Eye (tissue), 1 donor: ENCODE data around the gene ERGIC3.

Experiments
- DNase-seq: peaks from one replicate; pipeline ENCODE4 v3.0.0-alpha.2; 2015

ERGIC3 gene

DNA sequence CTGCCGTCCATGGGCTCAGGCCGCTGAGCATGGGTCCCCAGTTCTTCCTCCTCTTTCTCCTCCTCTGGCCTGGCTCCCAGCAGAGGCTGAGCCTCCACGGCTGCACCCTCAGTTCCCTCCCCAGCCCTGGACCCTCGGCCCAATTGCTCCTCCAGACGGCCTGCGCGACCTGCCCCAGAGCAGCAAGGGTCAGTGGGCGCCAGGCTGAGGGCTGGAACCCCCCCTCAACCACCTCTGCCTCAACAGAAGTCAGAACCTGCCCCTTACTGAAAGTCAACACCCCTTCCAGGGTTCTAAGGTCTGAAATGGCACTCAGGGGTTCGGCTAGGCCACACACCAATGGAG lies 57.9 kb downstream of the ERGIC3 start:
- DNase-seq: no peak

DNA sequence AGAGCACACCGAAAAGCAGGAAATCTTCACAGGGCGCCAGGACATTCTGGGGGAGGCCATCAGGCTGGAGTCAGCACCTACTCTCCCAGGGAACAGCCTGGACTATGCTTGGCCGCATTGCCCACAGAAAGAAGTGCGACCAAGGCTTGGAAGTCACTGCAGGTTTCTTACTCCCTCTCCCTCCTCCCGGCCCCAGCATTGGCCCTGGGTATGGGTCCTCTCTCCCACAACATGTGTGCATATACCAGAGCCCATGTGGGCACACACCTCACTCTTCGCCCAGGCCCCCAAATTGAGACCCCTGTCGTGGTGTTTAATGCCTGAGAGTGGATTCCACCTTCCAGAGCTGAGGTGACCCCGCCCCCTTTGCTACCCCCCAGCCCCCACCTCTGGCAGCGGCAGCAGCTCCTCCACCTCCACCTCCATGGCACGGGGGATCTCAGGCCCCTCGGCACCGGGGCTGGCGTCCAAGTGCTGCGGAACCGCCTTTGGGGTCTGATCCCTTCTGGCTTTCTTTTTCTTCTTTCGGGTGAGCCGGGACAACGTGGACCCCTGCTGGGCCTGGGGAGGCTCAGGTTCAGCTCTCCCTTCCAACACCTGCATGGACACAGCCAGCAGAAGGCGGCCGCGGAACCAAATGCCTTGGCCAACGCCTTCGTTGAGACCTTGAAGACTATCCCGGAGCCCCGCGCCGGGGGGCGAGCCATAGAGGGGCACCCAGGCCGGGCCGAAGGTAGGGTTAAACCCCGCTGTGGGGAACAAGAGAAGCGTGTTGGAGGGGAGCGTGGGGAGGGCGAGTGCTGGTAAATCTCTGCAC lies 58.5 kb downstream of the ERGIC3 start:
- no peak for DNase-seq

DNA sequence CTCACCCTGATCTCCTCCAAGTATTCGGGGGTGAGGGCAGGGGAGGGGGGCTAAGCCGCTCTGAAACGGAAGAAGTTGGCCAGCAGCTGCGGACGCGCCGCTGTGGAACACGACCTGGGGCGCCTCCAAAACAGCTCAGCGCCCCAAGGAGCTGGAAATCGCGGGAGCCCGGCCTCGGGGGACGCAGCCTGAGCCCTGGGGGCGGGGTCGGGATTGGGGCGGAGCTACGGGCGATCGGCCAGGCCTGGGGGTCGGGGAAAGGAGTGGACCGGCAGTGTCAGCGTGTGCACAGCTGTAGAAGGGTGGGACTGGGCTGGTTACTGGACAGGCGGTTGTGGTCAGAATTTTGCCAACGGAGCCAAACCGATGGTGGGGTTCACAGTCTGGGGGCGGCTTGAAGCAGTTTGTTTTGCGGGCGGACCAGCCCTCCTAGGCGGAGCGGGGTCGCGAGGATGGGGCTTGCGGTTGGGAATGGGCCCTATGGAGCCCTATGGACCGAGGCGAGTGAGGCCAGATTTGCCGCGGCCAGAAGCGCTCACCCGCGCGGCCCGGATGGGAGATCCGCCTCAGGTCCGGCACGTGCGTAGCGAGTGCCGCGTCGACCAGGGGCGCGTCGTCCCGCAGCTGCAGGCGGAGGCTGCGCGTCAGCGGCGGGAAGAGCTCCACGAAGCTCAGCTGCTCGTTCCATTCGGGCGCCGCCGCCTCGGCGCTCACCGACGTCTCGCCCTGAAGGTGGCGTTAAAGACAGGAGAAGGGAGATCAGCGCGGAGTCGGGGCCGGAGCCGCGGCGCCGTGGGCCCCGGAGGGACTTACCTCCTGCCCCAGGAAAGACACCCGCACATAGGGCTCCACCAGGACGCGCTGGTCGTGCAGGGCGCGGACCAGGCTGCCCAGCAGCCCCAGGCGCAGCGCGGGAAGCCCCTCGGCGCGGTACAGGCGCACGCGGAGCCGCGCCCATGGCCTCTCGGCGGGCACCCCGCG lies 59.4 kb downstream of the ERGIC3 start:
- DNase-seq: peak; percentile 90

DNA sequence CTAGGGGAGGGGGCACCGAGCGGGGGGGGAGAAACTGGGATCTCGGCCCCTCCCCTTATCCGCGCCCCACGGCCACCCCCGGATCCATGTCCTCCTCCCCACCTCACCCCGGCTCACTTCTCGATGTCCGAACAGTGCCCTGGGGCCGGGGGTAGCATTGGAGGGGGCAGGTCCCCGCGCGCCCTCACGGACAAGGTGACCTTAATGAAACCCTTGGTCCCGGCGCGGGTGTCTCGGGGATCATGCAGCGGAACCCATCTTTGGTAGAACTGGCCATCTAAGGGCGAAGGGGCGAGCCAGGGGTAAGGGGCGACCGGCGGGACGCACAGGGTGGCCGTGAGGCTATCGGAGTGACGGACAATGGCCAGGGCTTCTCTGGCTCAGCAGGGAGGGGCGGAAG lies 60.1 kb downstream of the ERGIC3 start:
- DNase-seq: no peak

DNA sequence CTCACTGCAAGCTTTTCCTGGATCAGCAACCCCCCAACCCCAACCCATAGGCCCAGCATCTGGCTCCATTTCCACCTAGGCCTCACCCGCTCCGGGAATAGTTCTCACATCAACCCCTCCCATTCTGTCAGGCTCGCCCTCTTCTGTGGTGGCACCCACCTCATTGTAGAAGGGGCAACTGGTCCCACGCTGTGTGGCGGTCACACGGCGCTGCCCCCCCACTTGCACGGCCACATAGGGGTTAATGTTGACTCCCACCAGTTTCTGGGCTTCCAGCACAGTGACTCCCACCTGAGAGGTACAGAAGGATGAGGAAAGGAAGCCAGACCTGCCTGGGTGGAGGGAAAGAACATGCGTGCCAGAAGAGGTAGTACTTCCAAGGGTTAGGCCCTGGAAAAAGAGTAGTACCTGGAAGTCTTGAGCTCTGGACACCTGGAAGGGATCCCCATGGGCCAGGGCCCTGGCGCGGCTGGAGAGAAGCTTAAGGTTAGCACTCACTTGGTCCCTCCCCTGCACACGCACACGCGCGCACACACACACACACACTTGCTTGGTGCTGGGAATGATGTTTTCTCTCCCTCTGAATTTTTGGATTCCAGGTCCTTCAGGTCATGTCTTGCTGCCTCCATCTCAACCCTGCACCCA lies 61.1 kb downstream of the ERGIC3 start:
- DNase-seq: no peak

DNA sequence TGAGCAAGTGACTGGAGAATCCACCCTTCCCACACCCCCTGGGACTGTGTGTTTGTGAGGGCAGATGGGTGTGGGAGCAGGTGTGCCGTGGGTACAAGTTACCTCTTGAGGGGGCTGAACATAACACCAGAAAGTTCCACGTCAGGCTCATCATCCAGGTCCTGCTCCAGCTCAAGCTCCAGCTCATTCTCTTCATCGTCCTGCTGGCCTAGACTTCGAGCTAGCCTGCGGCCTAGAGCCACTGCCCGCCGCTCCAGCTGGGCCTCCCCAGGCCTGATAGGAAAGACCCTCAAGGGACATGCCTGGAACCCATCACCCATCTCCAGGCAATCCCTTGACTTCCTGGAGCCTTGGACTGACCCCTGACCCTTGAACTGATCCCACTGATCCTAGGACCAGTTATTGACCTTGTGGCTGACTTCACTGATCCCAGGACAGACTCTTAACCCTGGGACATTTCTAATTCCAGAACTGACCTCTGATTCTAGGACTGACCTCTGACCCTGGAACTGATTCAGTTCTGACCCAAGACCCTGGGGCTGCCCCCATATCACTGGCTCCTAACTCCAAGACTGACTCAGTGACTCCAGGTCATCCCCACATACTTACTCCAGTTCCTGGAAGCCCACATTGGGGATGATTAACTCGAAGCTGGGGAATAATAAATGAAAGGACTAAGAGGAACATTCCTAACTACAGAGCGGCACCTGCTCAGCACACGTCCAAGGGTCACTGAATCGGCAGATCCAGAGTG lies 62.0 kb downstream of the ERGIC3 start:
- no peak for DNase-seq

DNA sequence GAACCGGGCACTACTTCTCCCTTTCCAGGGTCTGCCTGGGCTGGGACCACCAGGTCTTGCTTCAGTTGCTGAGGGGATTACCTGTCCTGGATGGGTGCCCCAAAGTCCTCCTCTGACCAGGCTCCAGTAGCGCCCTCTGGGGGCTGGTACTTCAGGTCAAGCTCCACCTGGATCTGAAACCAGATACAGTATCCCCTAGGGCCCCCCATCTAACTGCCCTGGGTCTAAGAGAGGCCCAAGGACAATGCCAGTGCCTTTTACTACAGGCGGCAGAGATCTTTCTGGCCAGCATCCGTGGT lies 62.5 kb downstream of the ERGIC3 start:
- DNase-seq: no peak

DNA sequence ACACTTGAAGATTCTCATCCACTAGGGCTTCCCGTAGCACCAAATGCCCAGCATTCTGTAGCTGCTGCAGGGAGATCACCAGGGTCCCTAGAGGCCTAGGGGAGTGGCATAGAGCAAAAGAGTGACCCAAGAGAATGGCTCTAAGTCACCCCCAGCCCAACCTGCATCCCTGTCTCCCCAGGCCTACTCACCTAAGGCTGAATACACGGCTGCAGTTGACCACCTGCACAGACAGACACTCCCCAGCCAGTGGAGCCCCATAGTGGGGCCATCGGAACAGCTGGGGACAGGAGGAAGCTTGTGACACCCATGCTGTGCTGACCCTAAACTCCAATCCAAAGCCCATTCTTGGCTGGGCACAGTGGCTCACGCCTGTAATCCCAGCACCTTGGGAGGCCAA lies 64.2 kb downstream of the ERGIC3 start:
- no peak for DNase-seq
